ENCODE measurements around the gene PLEKHA7.
"Not testable (repeated sequence)": the region's sequence is repeated elsewhere in the genome, so short reads cannot be mapped to it uniquely, and the experiment has no call there.

Gene PLEKHA7

DNA sequence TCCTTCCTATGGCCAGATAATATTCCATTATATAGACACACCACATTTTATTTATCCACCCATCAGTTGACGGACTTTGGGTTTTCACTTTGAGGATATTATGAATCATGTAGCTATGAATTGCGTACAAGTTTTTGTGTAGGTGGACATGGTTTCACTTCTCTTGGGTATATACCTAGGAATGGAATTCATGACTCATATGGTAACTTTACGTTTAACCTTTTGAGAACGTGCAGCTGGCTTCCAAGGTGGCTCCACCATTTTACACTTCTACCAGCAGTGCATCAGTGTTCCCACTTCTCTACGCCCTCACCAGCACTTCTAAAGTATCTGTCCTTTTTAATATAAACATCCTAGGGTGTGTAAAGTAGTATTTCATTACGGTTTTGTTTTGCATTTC, 112.0 kb downstream of the PLEKHA7 start:
- no peak for DNase-seq

DNA sequence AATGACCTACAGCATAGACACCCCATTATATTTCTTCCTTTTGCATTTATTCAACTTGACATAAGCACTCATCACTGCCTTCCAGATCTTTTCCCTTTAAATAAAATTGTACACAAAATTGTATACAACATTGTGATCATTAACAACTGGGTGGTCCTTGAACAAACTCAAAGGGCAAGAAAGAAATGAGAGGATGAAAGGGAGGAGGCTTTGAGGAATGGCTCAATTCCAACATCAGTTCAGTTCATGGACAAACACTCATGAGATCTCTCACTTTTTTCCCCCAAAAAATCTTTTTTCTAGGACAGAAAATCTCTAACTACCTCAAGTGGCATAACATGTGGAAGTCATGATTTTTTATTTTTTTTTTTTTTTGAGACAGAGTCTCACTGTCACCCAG, 113.7 kb downstream of the PLEKHA7 start:
- DNase-seq: no peak

DNA sequence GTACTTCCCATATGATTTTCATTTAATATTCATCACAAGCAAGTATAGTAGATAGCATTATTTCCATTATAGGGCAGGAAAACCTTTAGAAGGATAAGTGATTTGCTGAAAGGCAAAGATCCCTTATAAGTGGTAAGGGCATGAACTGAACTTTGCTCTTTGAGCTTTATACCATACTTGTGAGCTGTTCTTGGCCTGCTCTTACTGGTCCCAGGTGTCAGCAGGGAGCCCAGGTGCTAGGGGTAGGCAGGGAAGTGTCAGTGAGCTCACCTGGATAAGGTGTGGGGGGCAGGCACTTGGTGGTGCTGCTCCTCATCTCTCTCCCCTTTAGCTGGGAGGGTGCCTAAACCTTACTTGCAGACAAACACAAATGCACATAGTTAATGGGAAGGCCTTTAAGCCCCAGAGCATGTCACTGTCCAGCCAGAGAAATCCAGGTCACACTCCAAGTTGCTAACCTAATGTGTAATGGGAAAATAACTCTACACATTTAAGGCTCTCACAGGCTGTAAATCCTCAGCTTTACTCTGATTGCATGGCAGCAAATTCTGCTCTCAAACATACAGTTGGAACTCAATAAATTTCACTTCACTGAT, 114.4 kb downstream of the PLEKHA7 start:
- no peak for DNase-seq

DNA sequence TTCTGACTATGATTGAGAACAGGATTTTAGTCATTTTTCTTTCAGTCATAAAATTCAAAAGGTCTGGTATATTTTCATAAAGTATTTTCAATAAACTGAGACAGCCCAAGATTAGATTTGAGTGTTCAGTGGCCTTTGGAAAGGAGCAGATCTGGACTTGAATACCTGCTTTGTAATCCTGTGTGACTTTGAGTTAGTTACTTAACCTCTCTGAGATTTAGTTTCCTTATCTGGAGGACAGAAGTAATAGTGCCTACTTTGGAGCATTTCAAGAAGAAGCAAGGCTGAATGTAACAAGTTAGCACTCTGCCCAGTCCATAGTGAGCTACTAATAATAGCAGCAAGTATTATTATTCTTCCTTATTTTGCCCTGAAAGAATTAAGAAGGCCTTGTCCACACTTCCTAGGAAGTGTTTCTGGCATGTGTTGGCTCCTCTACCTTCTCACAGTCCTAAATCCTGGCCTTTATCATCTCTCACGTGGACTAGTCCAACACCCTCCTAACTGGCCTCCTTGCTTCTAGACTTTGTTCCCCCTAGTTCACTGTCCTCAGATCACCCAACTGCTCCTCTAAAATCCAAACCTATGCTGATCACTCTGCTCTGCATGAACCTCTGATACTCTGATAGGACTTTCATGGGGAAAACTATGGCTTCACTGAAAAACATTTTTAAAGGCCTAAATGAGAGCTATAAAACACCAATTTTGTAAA, 115.8 kb downstream of the PLEKHA7 start:
- DNase-seq: no peak

DNA sequence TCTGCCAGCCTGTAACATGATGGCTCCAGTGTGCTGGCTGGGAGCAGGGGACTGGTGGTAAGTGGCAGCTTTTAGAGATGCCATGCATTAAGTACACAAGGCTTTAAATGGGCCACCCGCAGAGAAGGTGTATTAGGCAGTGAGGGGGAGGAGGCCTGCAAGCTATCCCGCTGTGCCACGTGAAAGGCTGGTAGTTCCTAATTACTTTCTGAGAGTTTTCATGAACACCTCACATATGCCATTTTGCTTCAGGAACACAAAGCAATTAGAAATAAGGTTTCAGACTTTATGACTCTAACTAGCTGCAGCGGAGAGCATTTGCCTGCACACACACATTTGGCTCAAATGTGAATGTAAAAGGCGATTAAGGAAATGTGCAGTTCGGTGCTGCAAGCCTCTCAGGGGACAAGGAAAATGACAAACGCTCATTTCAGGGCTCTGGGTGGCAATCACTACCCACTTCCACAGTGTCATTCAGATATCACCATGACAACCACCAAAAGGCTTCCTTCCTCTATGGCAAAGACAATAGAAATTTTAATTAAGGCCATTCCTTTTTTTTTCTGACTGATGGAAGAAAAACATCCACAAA, 116.6 kb downstream of the PLEKHA7 start:
- DNase-seq: peak; percentile 65

DNA sequence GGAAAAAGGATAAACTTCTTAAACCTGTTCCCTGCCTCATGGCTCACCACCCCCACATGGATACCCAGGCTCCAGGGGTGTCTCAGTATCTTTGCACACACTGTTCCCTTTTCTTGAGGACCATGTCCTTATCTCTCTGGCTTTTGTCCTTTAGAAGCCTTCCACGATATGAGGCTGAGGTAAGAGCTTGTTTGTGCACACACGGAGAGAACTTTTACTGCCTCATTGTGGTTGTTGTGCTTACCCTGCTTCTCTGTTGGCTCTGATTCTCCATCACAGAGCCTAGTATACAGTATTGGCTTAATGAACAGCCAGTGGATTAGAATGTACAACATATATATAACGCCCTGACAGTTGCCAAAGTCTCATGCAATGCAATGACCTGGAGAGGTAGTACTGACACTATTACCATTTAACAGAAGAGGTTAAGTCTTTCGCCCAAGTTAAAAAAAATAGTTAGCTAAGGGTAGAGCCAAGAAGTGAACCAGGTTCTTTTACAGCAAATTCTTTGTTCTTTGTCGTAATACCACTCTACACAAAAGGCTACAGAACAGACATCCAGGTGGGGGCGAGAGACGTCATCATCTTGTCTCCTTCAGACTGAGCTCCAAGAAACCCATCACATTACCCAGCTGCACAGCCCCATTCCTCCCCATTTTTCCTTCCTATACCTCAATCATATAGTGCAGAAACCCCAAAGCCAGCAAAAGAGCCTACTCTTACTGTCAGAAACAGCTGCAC, 117.3 kb downstream of the PLEKHA7 start:
- no peak for DNase-seq

- no peak for DNase-seq
Measured at GRCh38 chr11:16895306-16895705, 118.9 kb downstream of the PLEKHA7 start.

- DNase-seq: no peak
Measured at GRCh38 chr11:16893456-16894066, 120.7 kb downstream of the PLEKHA7 start.

- no peak for DNase-seq
Measured at GRCh38 chr11:16891964-16892363, 122.2 kb downstream of the PLEKHA7 start.

GRCh38 chr11:16891165-16891564, 123.0 kb downstream of the PLEKHA7 start:
- no peak for DNase-seq

GRCh38 chr11:16890442-16890841, 123.8 kb downstream of the PLEKHA7 start:
- no peak for DNase-seq

GRCh38 chr11:16889905-16890304, 124.3 kb downstream of the PLEKHA7 start:
- DNase-seq: no peak

GRCh38 chr11:16889010-16889409, 125.2 kb downstream of the PLEKHA7 start:
- not testable (repeated sequence) for DNase-seq

DNA sequence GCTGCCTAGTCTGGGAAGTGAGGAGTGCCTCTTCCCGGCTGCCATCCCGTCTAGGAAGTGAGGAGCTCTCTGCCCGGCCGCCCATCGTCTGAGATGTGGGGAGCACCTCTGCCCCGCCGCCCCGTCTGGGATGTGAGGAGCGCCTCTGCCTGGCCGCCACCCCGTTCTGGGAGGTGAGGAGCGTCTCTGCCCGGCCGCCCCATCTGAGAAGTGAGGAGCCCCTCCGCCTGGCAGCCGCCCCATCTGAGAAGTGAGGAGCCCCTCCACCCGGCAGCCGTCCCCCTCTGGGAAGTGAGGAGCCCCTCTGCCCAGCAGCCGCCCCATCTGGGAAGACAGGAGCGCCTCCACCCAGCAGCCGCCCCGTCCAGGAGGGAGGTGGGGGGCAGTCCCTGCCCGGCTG, 126.3 kb downstream of the PLEKHA7 start:
- not testable (repeated sequence) for DNase-seq

DNA sequence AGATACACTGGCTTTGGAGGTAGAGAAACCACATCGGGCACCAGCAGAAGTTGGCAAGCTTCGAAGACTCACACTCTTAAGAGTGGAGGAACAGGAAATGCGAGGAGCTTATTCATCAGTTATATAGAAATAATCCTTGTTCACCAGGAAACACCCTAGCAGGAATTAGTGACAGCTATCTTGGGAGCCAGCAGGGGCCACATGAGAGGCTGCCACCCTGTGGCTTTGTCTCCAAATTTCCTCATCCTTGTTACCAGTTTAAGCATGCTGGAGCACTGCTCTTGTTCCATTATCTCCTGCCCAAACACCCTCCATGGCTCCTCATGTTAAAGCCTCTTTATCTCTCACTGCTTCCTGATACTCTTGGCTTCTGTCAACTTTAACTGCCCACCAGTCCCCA, 131.0 kb downstream of the PLEKHA7 start:
- no peak for DNase-seq

GRCh38 chr11:16881766-16882165, 132.4 kb downstream of the PLEKHA7 start:
- no peak for DNase-seq

DNA sequence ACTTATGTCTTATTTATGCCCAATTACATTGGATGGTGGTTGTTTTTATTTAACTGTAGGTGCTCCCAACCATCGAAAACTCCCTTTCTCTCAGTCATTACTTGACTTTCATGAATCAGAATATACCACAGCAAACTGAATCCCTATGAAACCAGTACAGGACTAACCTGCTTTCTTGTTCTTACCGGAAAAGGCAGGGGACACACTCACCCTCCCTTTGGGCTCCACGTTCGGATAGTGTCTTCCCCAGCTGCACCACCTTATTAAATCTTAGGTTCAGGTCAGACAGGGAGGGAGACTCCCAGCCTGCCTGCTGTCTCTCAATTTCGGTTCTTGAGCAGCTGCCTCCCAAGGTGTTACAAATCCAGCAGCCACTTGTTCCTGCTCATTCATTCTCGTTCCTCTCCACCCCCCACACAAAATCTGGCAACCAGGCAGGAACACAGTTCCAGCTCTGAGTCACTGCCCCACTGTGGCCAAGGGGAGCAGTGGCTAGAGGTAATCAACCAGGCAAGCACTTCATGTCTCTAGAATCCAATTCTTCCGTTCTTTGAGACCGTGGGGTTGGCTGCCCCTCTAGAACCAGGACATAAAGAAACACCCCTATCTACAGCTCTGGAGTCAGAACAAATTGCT, 133.0 kb downstream of the PLEKHA7 start:
- no peak for DNase-seq

DNA sequence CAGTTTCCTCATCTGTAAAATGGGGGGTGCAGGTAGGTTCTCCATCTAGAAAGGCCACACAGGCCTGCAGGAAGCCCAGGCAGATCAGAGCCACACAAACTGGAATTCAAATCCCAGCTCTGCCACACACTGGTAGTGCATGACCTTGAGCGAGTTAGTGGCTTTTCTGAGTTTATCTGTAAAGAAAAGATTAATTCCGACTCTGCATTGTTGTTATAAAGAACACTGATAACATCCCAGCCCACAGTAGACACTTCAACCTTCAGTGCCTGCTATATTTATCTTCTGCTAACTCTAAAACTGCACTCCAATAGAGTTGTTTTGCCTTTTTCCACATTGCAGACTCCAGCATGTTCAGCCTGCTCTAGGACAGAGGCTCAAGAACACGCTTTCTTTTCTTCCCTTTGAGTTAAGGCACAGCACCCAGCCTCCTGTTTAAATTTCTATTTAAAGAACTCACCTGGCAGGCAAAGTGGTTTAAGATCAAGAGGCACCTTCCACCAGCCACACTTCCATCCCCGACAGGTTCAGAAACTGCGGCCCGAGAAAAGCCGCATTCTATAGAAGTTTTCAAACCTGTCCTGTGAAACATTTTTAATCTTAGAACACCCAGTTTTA, 133.9 kb downstream of the PLEKHA7 start:
- no peak for DNase-seq

DNA sequence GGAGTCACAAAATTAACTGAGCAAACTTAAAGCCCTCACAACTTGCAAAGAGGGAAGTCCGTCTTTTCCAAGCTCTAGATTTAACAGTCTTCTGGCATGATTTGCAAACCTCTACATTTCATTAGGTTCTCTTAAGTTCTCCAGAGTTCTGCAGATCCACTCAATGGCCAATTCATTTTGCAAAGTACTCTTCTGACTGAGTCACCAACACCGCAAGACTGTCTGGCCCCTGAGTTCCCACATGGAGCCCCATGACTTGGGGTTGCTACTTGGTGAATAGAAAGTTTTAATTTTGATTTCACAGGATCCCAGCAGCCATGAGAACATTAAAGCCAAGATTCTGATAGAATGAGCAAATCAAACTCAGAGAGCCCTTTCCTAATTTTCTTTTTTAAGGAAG, 134.5 kb downstream of the PLEKHA7 start:
- no peak for DNase-seq

GRCh38 chr11:16876837-16877236, 137.4 kb downstream of the PLEKHA7 start:
- no peak for DNase-seq

- no peak for DNase-seq
Measured at GRCh38 chr11:16876053-16876752, 138.0 kb downstream of the PLEKHA7 start.

Measured in NCI-H1436 treated with DMSO at 0.1 percent for 48 hours (cell line).